ENCODE data around the gene GDPGP1.

GDPGP1 gene

GRCh38 chr15:90261811-90262210, 27.8 kb downstream of the GDPGP1 start:
- no peak overlapping the region for H2BK12ac ChIP-seq (ENCODE audit: low read length)
- no peak overlapping the region for H3K14ac ChIP-seq (ENCODE audit: low read length)
- no peak overlapping the region for H3K9ac ChIP-seq (ENCODE audit: low read depth, low read length, poor library complexity)
- H3K18ac ChIP-seq (ENCODE audit: low read length) = no peak overlapping the region
- H3K4me1 ChIP-seq (ENCODE audit: control insufficient read depth in 2 of 2, insufficient read depth in 1 of 2, low read depth in 1 of 2, low read length in 2 of 2) = peaks cover 6% of the 10 kb centered on the region in 2 donors
- WGBS, 2 donors (ENCODE audit: extremely low coverage in 2 of 2, insufficient read length in 2 of 2, insufficient replicate concordance in 1 of 2) = no CpG with 5 or more reads among the region's 5 CpGs
- no peak overlapping the region for H3K27ac ChIP-seq (replicated peaks; ENCODE audit: low read length)
- H2BK15ac ChIP-seq (ENCODE audit: low read length) = no peak overlapping the region
- no peak overlapping the region for H3K4ac ChIP-seq (ENCODE audit: low read length)
- H2BK5ac ChIP-seq (ENCODE audit: low read length) = no peak overlapping the region
- no peak overlapping the region for H3K4me3 ChIP-seq (ENCODE audit: low read length in 2 of 2)
- peaks cover 0 to 2% of the 10 kb centered on the region in 2 donors for H3K36me3 ChIP-seq (replicated peaks in 1 of 2; ENCODE audit: control insufficient read depth in 2 of 2, insufficient read depth in 2 of 2, low read length in 2 of 2)
- no peak for DNase-seq (ENCODE audit: low spot score)
- H2AK5ac ChIP-seq (ENCODE audit: low read depth, low read length) = no peak overlapping the region
- no peak overlapping the region for H2AFZ ChIP-seq (ENCODE audit: low read length)
- no peaks in the 10 kb centered on the region for H3K79me1 ChIP-seq (ENCODE audit: low read depth, low read length)
- H4K91ac ChIP-seq (ENCODE audit: low read depth, low read length, poor library complexity) = no peak overlapping the region
- peak overlapping the region; percentile 61 for H3K23ac ChIP-seq (ENCODE audit: low read depth, low read length, poor library complexity)
- H3K27me3 ChIP-seq (ENCODE audit: control insufficient read depth in 3 of 3, insufficient read depth in 3 of 3, low read depth in 1 of 3, low read length in 3 of 3) = no peaks in the 10 kb centered on the region
- H3K9me3 ChIP-seq (replicated peaks in 1 of 2; ENCODE audit: control insufficient read depth in 2 of 2, insufficient read depth in 1 of 2, low read depth in 1 of 2, low read length in 2 of 2) = no peaks in the 10 kb centered on the region
- H2BK120ac ChIP-seq (ENCODE audit: low read depth, low read length) = no peak overlapping the region
- no peak overlapping the region for H4K8ac ChIP-seq (ENCODE audit: low read depth, low read length)
- no peak overlapping the region for H3K4me2 ChIP-seq (ENCODE audit: insufficient read depth, low read length, poor library complexity, severe bottlenecking)

- Histone ChIP-seq H3K79me1 (ENCODE audit: low read depth, low read length) (peaks cover 2% of the 10 kb centered on the region), H2AFZ (ENCODE audit: low read length) (no peak overlapping the region), H3K9ac (ENCODE audit: low read depth, low read length, poor library complexity) (no peak overlapping the region), H3K14ac (ENCODE audit: low read length) (no peak overlapping the region), H3K4ac (ENCODE audit: low read length) (no peak overlapping the region), H3K36me3 (replicated peaks in 1 of 2; ENCODE audit: control insufficient read depth in 2 of 2, insufficient read depth in 2 of 2, low read length in 2 of 2) (peaks cover 0 to 8% of the 10 kb centered on the region in 2 donors), H3K27me3 (ENCODE audit: control insufficient read depth in 3 of 3, insufficient read depth in 3 of 3, low read depth in 1 of 3, low read length in 3 of 3) (no peaks in the 10 kb centered on the region), H3K4me2 (ENCODE audit: insufficient read depth, low read length, poor library complexity, severe bottlenecking) (no peak overlapping the region), H2BK120ac (ENCODE audit: low read depth, low read length) (no peak overlapping the region), H3K9me3 (replicated peaks in 1 of 2; ENCODE audit: control insufficient read depth in 2 of 2, insufficient read depth in 1 of 2, low read depth in 1 of 2, low read length in 2 of 2) (no peaks in the 10 kb centered on the region), H2BK5ac (ENCODE audit: low read length) (no peak overlapping the region), H3K4me1 (ENCODE audit: control insufficient read depth in 2 of 2, insufficient read depth in 1 of 2, low read depth in 1 of 2, low read length in 2 of 2) (peaks cover 7 to 8% of the 10 kb centered on the region in 2 donors), H2BK12ac (ENCODE audit: low read length) (no peak overlapping the region), H4K8ac (ENCODE audit: low read depth, low read length) (no peak overlapping the region), H3K18ac (ENCODE audit: low read length) (no peak overlapping the region), H3K27ac (replicated peaks; ENCODE audit: low read length) (no peak overlapping the region), H4K91ac (ENCODE audit: low read depth, low read length, poor library complexity) (no peak overlapping the region), H3K4me3 (ENCODE audit: low read length in 2 of 2) (no peak overlapping the region), H2BK15ac (ENCODE audit: low read length) (no peak overlapping the region), H2AK5ac (ENCODE audit: low read depth, low read length) (no peak overlapping the region), H3K23ac (ENCODE audit: low read depth, low read length, poor library complexity) (no peak overlapping the region)
- DNase-seq (ENCODE audit: low spot score) = no peak
- WGBS, 2 donors (ENCODE audit: extremely low coverage in 2 of 2, insufficient read length in 2 of 2, insufficient replicate concordance in 1 of 2) = no CpG with 5 or more reads among the region's 5 CpGs
These were observed 28.4 kb downstream of the GDPGP1 start for GRCh38 chr15:90262426-90262825.

- H3K36me3 ChIP-seq (replicated peaks in 1 of 2; ENCODE audit: control insufficient read depth in 2 of 2, insufficient read depth in 2 of 2, low read length in 2 of 2) = peaks cover 0 to 27% of the 10 kb centered on the region in 2 donors
- H3K79me1 ChIP-seq (ENCODE audit: low read depth, low read length) = peaks cover 2% of the 10 kb centered on the region
- no peak overlapping the region for H3K18ac ChIP-seq (ENCODE audit: low read length)
- peaks cover 9 to 12% of the 10 kb centered on the region in 2 donors for H3K4me1 ChIP-seq (ENCODE audit: control insufficient read depth in 2 of 2, insufficient read depth in 1 of 2, low read depth in 1 of 2, low read length in 2 of 2)
- H4K91ac ChIP-seq (ENCODE audit: low read depth, low read length, poor library complexity) = no peak overlapping the region
- H3K23ac ChIP-seq (ENCODE audit: low read depth, low read length, poor library complexity) = no peak overlapping the region
- no peak overlapping the region for H2BK15ac ChIP-seq (ENCODE audit: low read length)
- no peak overlapping the region for H2BK5ac ChIP-seq (ENCODE audit: low read length)
- peak overlapping the region; percentile 91 for H2AFZ ChIP-seq (ENCODE audit: low read length)
- DNase-seq (ENCODE audit: low spot score) = no peak
- H4K8ac ChIP-seq (ENCODE audit: low read depth, low read length) = no peak overlapping the region
- H3K27me3 ChIP-seq (ENCODE audit: control insufficient read depth in 3 of 3, insufficient read depth in 3 of 3, low read depth in 1 of 3, low read length in 3 of 3) = no peaks in the 10 kb centered on the region
- peak overlapping the region; percentile 63 to 90 for H3K4me3 ChIP-seq (ENCODE audit: low read length in 2 of 2)
- H3K9ac ChIP-seq (ENCODE audit: low read depth, low read length, poor library complexity) = peak overlapping the region; percentile 85
- peak overlapping the region; percentile 60 for H3K4me2 ChIP-seq (ENCODE audit: insufficient read depth, low read length, poor library complexity, severe bottlenecking)
- peak overlapping the region; percentile 72 for H2AK5ac ChIP-seq (ENCODE audit: low read depth, low read length)
- H3K14ac ChIP-seq (ENCODE audit: low read length) = no peak overlapping the region
- peak overlapping the region; percentile 5 for H3K4ac ChIP-seq (ENCODE audit: low read length)
- WGBS, 2 donors (ENCODE audit: extremely low coverage in 2 of 2, insufficient read length in 2 of 2, insufficient replicate concordance in 1 of 2) = no CpG with 5 or more reads among the region's 4 CpGs
- H2BK12ac ChIP-seq (ENCODE audit: low read length) = no peak overlapping the region
- H3K27ac ChIP-seq (replicated peaks; ENCODE audit: low read length) = peak overlapping the region; percentile 85
- H2BK120ac ChIP-seq (ENCODE audit: low read depth, low read length) = no peak overlapping the region
- H3K9me3 ChIP-seq (replicated peaks in 1 of 2; ENCODE audit: control insufficient read depth in 2 of 2, insufficient read depth in 1 of 2, low read depth in 1 of 2, low read length in 2 of 2) = no peaks in the 10 kb centered on the region
These were observed 30.7 kb downstream of the GDPGP1 start for GRCh38 chr15:90264671-90265070.

- no peak within 1 kb of the TSS for H4K8ac ChIP-seq (ENCODE audit: low read depth, low read length)
- peak within 1 kb of the TSS; percentile 60 for H3K4me2 ChIP-seq (ENCODE audit: insufficient read depth, low read length, poor library complexity, severe bottlenecking)
- no peak within 1 kb of the TSS for H2BK15ac ChIP-seq (ENCODE audit: low read length)
- H3K4me3 ChIP-seq (ENCODE audit: low read length in 2 of 2) = peak within 1 kb of the TSS; percentile 89 to 90
- H3K18ac ChIP-seq (ENCODE audit: low read length) = peak within 1 kb of the TSS; percentile 90
- no peaks in the 10 kb centered on the region for H3K27me3 ChIP-seq (ENCODE audit: control insufficient read depth in 3 of 3, insufficient read depth in 3 of 3, low read depth in 1 of 3, low read length in 3 of 3)
- DNase-seq (ENCODE audit: low spot score) = peak; percentile 84
- H3K23ac ChIP-seq (ENCODE audit: low read depth, low read length, poor library complexity) = peak within 1 kb of the TSS; percentile 50
- H2BK5ac ChIP-seq (ENCODE audit: low read length) = no peak within 1 kb of the TSS
- WGBS, 2 donors (ENCODE audit: extremely low coverage in 2 of 2, insufficient read length in 2 of 2, insufficient replicate concordance in 1 of 2) = no CpG with 5 or more reads among the region's 59 CpGs
- H3K79me1 ChIP-seq (ENCODE audit: low read depth, low read length) = peaks cover 2% of the 10 kb centered on the region
- peak within 1 kb of the TSS; percentile 85 for H3K27ac ChIP-seq (replicated peaks; ENCODE audit: low read length)
- peak within 1 kb of the TSS; percentile 91 for H2AFZ ChIP-seq (ENCODE audit: low read length)
- peak within 1 kb of the TSS; percentile 5 for H3K4ac ChIP-seq (ENCODE audit: low read length)
- no peaks in the 10 kb centered on the region for H3K9me3 ChIP-seq (replicated peaks in 1 of 2; ENCODE audit: control insufficient read depth in 2 of 2, insufficient read depth in 1 of 2, low read depth in 1 of 2, low read length in 2 of 2)
- no peak within 1 kb of the TSS for H2BK12ac ChIP-seq (ENCODE audit: low read length)
- peak within 1 kb of the TSS; percentile 85 for H3K9ac ChIP-seq (ENCODE audit: low read depth, low read length, poor library complexity)
- no peak within 1 kb of the TSS for H4K91ac ChIP-seq (ENCODE audit: low read depth, low read length, poor library complexity)
- H3K14ac ChIP-seq (ENCODE audit: low read length) = peak within 1 kb of the TSS; percentile 56
- peak within 1 kb of the TSS; percentile 72 for H2AK5ac ChIP-seq (ENCODE audit: low read depth, low read length)
- H2BK120ac ChIP-seq (ENCODE audit: low read depth, low read length) = no peak within 1 kb of the TSS
- peaks cover 9 to 12% of the 10 kb centered on the region in 2 donors for H3K4me1 ChIP-seq (ENCODE audit: control insufficient read depth in 2 of 2, insufficient read depth in 1 of 2, low read depth in 1 of 2, low read length in 2 of 2)
- H3K36me3 ChIP-seq (replicated peaks in 1 of 2; ENCODE audit: control insufficient read depth in 2 of 2, insufficient read depth in 2 of 2, low read length in 2 of 2) = peaks cover 5 to 35% of the 10 kb centered on the region in 2 donors
These were observed 31.5 kb downstream of the GDPGP1 start, which contains the start of gene NGRN for GRCh38 chr15:90265271-90266060. NGRN (plus strand) TSS chr15:90265672; CDS start chr15:90265713, 41 bp downstream.

All from neuronal stem cell (in vitro differentiated cells).